Breast epithelium (tissue), 4 donors: Measurements from ENCODE around the gene CCDC97. TPM values are rescaled to one million over a fixed set of nuclear protein-coding genes. Genes with fewer than 3 reads are reported as not detected.

Source experiments
- DNase-seq, 2 donors: peaks; one replicate each; pipeline ENCODE4 v3.0.0-alpha.2; 2019; ENCODE audit warnings: low spot score in 2 of 2
- H3K27ac ChIP-seq, 2 donors: fragments of 200-600 bp; sonication (generic) in 1 of 2; one replicate each; pipeline ENCODE4 v1.5.1; 2016 to 2019; ENCODE audit warnings: mild to moderate bottlenecking in 1 of 2
- H3K27me3 ChIP-seq, 2 donors: fragments of 200-600 bp; sonication (generic) in 1 of 2; one replicate each; pipeline versions ENCODE4 v1.5.1 to v1.6.0; 2017 to 2019; ENCODE audit warnings: control low read depth in 1 of 2, mild to moderate bottlenecking in 1 of 2
- H3K36me3 ChIP-seq: fragments of 200-600 bp; one replicate; pipeline ENCODE4 v1.5.1; 2019
- H3K4me1 ChIP-seq, 2 donors: fragments of 200-600 bp; sonication (generic); one replicate each; pipeline ENCODE4 v1.5.1; 2016 to 2019; ENCODE audit warnings: control low read depth in 1 of 2
- H3K4me3 ChIP-seq, 3 donors: fragments of 200-600 bp; sonication (generic); 1 replicate in 2 of 3; 2 replicates in 1 of 3; pipeline ENCODE4 v1.5.1; 2016 to 2019; ENCODE audit warnings: mild to moderate bottlenecking in 3 of 3, moderate library complexity in 2 of 3
- H3K9me3 ChIP-seq, 2 donors: fragments of 200-600 bp; sonication (generic) in 1 of 2; one replicate each; pipeline ENCODE4 v1.5.1; 2016 to 2019; ENCODE audit warnings: control low read depth in 1 of 2
- CTCF ChIP-seq, 3 donors: fragments of 450-650 bp; IDR thresholded peaks; one replicate each; pipeline ENCODE4 v1.5.1; 2016 to 2017; ENCODE audit warnings: antibody characterized with exemption in 3 of 3, mild to moderate bottlenecking in 3 of 3, moderate library complexity in 3 of 3
- POLR2A ChIP-seq: fragments of 450-650 bp; IDR thresholded peaks from one replicate; pipeline ENCODE4 v1.6.1; 2016; ENCODE audit warnings: antibody characterized with exemption, mild to moderate bottlenecking, moderate library complexity
- POLR2AphosphoS5 ChIP-seq, 3 donors: sonication (generic); formaldehyde crosslinking; IDR thresholded peaks; one replicate each; pipeline ENCODE4 v1.6.1; 2017; ENCODE audit warnings: antibody characterized with exemption in 3 of 3
- intact Hi-C: fragments of 100-400 bp; cut with DNase I; formaldehyde crosslinking; loops from one replicate; pipeline ENCODE4 v1.15.1; 2023; ENCODE audit warnings: low total_unique reads
- total RNA-seq, 3 donors: library from RNA; depleted of rRNA; stranded (reverse); fragments of >200 nt; gene quantifications; one replicate each; pipeline ENCODE4 v1.1.0, GENCODE V29; 2016

The CCDC97 gene
- total RNA-seq, 3 donors from 2014 or later = 15.4 to 15.7 (median 15.4) TPM

- H3K27ac ChIP-seq = no peak overlapping the region
- H3K36me3 ChIP-seq = no peaks in the 10 kb centered on the region
- no peak for DNase-seq
- no peaks in the 10 kb centered on the region for H3K27me3 ChIP-seq
- no peak for TF ChIP-seq CTCF (IDR thresholded peaks at IDR 0.05)
- no peak for TF ChIP-seq POLR2A
- TF ChIP-seq POLR2AphosphoS5 (IDR thresholded peaks at IDR 0.05) = no peak
- intact Hi-C loops = no loop called here
- peaks cover 0 to 5% of the 10 kb centered on the region in 2 donors for H3K4me1 ChIP-seq
- no peaks in the 10 kb centered on the region for H3K9me3 ChIP-seq
- no peak overlapping the region for H3K4me3 ChIP-seq
These were observed 22.0 kb downstream of the CCDC97 start for GRCh38 chr19:41332000-41332399.

- intact Hi-C loops = no loop called here
- Histone ChIP-seq H3K36me3 (no peaks in the 10 kb centered on the region), H3K4me3 (no peak overlapping the region), H3K27me3 (no peaks in the 10 kb centered on the region), H3K4me1 (peaks cover 0 to under 1% of the 10 kb centered on the region in 2 donors), H3K27ac (no peak overlapping the region), H3K9me3 (no peaks in the 10 kb centered on the region)
- no peak for DNase-seq
- no peak for TF ChIP-seq POLR2AphosphoS5 (IDR thresholded peaks at IDR 0.05)
- TF ChIP-seq POLR2A = no peak
- no peak for TF ChIP-seq CTCF (IDR thresholded peaks at IDR 0.05)
These were observed 22.5 kb downstream of the CCDC97 start for GRCh38 chr19:41332468-41332867.

- Histone ChIP-seq H3K4me1 (no peaks in the 10 kb centered on the region), H3K27me3 (no peaks in the 10 kb centered on the region), H3K9me3 (no peaks in the 10 kb centered on the region), H3K36me3 (no peaks in the 10 kb centered on the region), H3K4me3 (no peak overlapping the region), H3K27ac (no peak overlapping the region)
- no peak for TF ChIP-seq CTCF (IDR thresholded peaks at IDR 0.05)
- TF ChIP-seq POLR2AphosphoS5 (IDR thresholded peaks at IDR 0.05) = no peak
- TF ChIP-seq POLR2A = no peak
- no peak for DNase-seq
- intact Hi-C loops = no loop called here
These were observed 24.8 kb downstream of the CCDC97 start for GRCh38 chr19:41334793-41335192.

DNA sequence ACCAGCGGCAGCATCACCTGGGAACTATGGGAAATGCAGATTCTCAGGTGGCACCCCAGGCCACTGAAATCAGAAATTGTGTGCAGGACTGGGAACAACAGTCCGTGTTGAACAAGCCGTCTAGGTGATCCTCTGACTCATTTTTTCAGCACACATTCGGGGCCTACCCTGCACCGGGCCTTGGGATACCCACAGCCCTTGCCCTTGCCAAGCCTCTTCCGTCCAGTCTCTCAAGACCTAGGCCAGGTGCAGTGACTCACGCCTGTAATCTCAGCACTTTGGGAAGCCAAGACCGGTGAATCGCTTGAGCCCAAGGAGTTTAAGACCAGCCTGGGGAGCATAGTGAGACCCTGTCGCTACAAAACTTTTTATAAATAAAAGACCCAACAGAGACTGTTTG, 25.5 kb downstream of the CCDC97 start:
- Histone ChIP-seq H3K9me3 (no peaks in the 10 kb centered on the region), H3K27ac (no peak overlapping the region), H3K36me3 (no peaks in the 10 kb centered on the region), H3K4me1 (no peaks in the 10 kb centered on the region), H3K27me3 (no peaks in the 10 kb centered on the region), H3K4me3 (no peak overlapping the region)
- no peak for DNase-seq
- intact Hi-C loops = no loop called here
- TF ChIP-seq CTCF (IDR thresholded peaks at IDR 0.05) = no peak
- no peak for TF ChIP-seq POLR2AphosphoS5 (IDR thresholded peaks at IDR 0.05)
- no peak for TF ChIP-seq POLR2A

DNA sequence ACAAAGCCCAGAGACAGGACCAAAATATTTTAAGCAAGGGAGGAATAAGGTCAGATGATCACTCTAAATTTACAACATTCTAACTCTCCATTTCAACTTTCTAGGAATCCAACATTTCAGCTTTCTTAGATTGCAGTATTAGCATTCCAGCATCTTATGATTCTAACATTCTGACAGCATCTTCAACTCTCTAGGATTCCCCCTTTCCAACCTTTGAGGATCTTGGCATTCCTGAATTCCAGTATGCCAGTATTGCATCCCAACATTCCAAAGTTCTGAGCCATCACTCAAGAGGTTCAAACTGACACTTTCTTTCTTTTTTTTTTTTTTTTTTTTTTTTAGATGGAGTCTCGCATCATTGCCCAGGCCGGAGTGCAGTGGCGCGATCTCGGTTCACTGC, 30.0 kb downstream of the CCDC97 start:
- intact Hi-C loops = no loop called here
- no peaks in the 10 kb centered on the region for H3K36me3 ChIP-seq
- no peak for DNase-seq

More for the DNA sequence above, 30.0 kb downstream of the CCDC97 start:
- no peak for TF ChIP-seq CTCF (IDR thresholded peaks at IDR 0.05)
- no peak for TF ChIP-seq POLR2A
- no peak for TF ChIP-seq POLR2AphosphoS5 (IDR thresholded peaks at IDR 0.05)
- Histone ChIP-seq H3K4me3 (no peak overlapping the region), H3K27me3 (no peaks in the 10 kb centered on the region), H3K27ac (no peak overlapping the region), H3K9me3 (no peaks in the 10 kb centered on the region), H3K4me1 (no peaks in the 10 kb centered on the region)
